ENCODE measurements around the gene BRWD1. TPM values are rescaled to one million over a fixed set of nuclear protein-coding genes. Genes with fewer than 3 reads are reported as not detected.
"Not testable (repeated sequence)": the region's sequence is repeated elsewhere in the genome, so short reads cannot be mapped to it uniquely, and the experiment has no call there.

The BRWD1 gene
- total RNA-seq, 1 donor from 2014 or later: 30.7 TPM

GRCh38 chr21:39288987-39289386, 24.4 kb downstream of the BRWD1 start:
- intact Hi-C loops (cut with micrococcal nuclease): no loop called here

- intact Hi-C loops (cut with micrococcal nuclease): no loop called here
These were observed 30.5 kb downstream of the BRWD1 start for GRCh38 chr21:39282911-39283310.

- intact Hi-C loops (cut with micrococcal nuclease): no loop called here
These were observed 31.6 kb downstream of the BRWD1 start for GRCh38 chr21:39281853-39282252.

GRCh38 chr21:39281207-39281606, 32.2 kb downstream of the BRWD1 start:
- intact Hi-C loops (cut with micrococcal nuclease): no loop called here

GRCh38 chr21:39269620-39270019, 43.8 kb downstream of the BRWD1 start:
- intact Hi-C loops (cut with micrococcal nuclease): no loop called here

- intact Hi-C loops (cut with micrococcal nuclease): no loop called here
These were observed 47.8 kb downstream of the BRWD1 start for GRCh38 chr21:39265603-39266002.

- intact Hi-C loops (cut with micrococcal nuclease): no loop called here
These were observed 50.1 kb downstream of the BRWD1 start for GRCh38 chr21:39263372-39263771.

- intact Hi-C loops (cut with micrococcal nuclease): no loop called here
These were observed 55.2 kb downstream of the BRWD1 start for GRCh38 chr21:39258207-39258606.

GRCh38 chr21:39251326-39251725, 62.1 kb downstream of the BRWD1 start:
- intact Hi-C loops (cut with micrococcal nuclease): no loop called here

- intact Hi-C loops (cut with micrococcal nuclease): no loop called here
These were observed 75.2 kb downstream of the BRWD1 start for GRCh38 chr21:39238275-39238674.

GRCh38 chr21:39232861-39233291, 80.6 kb downstream of the BRWD1 start:
- intact Hi-C loops (cut with micrococcal nuclease): no loop called here

GRCh38 chr21:39224930-39225329, 88.5 kb downstream of the BRWD1 start:
- intact Hi-C loops (cut with micrococcal nuclease): no loop called here

- intact Hi-C loops (cut with micrococcal nuclease): no loop called here
These were observed 91.4 kb downstream of the BRWD1 start for GRCh38 chr21:39221997-39222486.

GRCh38 chr21:39221282-39221996, 92.0 kb downstream of the BRWD1 start:
- intact Hi-C loops (cut with micrococcal nuclease): no loop called here

GRCh38 chr21:39220875-39221274, 92.6 kb downstream of the BRWD1 start:
- intact Hi-C loops (cut with micrococcal nuclease): not testable (repeated sequence)

- intact Hi-C loops (cut with micrococcal nuclease): no loop called here
These were observed 93.3 kb downstream of the BRWD1 start for GRCh38 chr21:39220150-39220549.

- intact Hi-C loops (cut with micrococcal nuclease): no loop called here
These were observed 95.4 kb downstream of the BRWD1 start for GRCh38 chr21:39218082-39218409.

GRCh38 chr21:39217356-39218081, 95.9 kb downstream of the BRWD1 start:
- intact Hi-C loops (cut with micrococcal nuclease): no loop called here

GRCh38 chr21:39216290-39216689, 97.1 kb downstream of the BRWD1 start:
- intact Hi-C loops (cut with micrococcal nuclease): no loop called here

- intact Hi-C loops (cut with micrococcal nuclease): no loop called here
These were observed 98.4 kb downstream of the BRWD1 start for GRCh38 chr21:39215078-39215477.

- intact Hi-C loops (cut with micrococcal nuclease): no loop called here
These were observed 104.1 kb downstream of the BRWD1 start for GRCh38 chr21:39209334-39209688.

- intact Hi-C loops (cut with micrococcal nuclease): no loop called here
These were observed 104.7 kb downstream of the BRWD1 start for GRCh38 chr21:39208624-39209333.

Measured in T-helper 2 cell treated with Interferon-gamma antibody and Interleukin-4, amounts not matched to agents 100 ng/mL and 5 ng/mL, for 36 hours (primary cell).